SW480 (cell line): ENCODE results near the gene MYH6.

Source experiments
- DNase-seq: peaks from one replicate; pipeline ENCODE4 v3.0.0-alpha.2; 2016; ENCODE audit warnings: low spot score

MYH6 gene

GRCh38 chr14:23355871-23356435 is 52.1 kb downstream of the MYH6 start:
- no peak for DNase-seq

GRCh38 chr14:23354990-23355389 is 53.1 kb downstream of the MYH6 start:
- DNase-seq: no peak

DNA sequence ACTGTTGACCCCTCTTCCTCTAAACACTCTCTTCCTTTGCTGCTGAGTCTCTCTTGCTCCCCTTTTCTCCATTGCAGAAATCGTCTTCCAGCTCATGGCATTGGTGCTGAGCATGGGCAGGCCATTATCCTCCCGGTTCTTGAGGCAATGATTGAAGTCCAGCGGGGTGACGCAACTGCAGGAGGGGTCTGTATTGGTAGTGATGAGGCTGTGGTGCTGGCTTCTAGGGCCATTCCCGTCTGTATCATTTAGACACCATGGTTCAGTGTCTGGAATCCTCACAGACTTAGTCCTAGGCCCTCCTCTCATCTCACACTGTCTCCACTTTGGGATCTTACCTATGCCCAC is 54.7 kb downstream of the MYH6 start:
- DNase-seq: no peak

DNA sequence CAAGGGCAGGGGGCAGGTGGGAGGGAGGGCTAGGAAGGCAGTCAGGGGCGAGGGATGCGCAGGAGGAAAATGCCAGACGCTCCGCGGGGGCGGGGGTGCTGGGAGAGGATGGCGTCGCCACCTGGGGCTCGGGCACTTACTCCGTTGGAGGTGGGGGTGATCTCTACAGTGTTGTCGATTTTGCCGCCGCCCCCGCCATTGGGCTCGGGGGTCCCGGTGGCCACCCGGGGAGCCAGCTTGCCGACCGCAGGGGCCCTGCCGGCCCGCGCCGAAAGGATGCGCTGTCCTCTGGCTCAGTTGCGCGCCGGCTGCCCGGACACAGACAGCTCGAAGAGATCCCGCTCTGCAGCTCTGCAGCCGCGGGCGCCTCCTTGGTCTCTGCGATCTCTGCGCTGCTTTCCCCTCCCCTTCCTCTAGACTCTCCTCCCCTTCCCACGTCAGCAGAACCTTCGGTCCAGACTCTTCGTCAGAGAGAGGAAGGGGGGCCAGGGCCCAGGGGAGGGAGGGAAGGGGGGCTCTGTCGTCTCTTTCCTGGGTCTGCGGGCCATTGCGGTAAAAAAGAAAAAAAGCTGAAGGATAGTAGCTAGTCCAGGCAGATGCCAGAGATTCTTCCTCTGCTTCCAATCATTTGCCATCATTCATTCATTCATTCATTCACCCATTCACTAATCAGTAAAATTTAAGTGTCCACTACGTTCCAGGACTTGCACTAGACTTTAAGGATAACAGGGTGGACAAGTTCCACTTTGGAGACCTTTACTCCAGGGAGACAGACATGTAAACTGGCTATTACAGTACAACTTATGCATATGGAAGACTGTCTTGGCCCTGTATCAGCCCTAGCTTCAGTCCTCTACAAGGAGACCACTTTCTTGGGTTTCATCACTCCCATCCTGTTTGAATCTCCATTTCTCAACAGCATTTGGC is 55.3 kb downstream of the MYH6 start, which contains the start of gene SLC22A17:
TSS of gene SLC22A17 (minus strand) at position 382 of the 927 bp plus-strand sequence.
- DNase-seq: peak; percentile 39

DNA sequence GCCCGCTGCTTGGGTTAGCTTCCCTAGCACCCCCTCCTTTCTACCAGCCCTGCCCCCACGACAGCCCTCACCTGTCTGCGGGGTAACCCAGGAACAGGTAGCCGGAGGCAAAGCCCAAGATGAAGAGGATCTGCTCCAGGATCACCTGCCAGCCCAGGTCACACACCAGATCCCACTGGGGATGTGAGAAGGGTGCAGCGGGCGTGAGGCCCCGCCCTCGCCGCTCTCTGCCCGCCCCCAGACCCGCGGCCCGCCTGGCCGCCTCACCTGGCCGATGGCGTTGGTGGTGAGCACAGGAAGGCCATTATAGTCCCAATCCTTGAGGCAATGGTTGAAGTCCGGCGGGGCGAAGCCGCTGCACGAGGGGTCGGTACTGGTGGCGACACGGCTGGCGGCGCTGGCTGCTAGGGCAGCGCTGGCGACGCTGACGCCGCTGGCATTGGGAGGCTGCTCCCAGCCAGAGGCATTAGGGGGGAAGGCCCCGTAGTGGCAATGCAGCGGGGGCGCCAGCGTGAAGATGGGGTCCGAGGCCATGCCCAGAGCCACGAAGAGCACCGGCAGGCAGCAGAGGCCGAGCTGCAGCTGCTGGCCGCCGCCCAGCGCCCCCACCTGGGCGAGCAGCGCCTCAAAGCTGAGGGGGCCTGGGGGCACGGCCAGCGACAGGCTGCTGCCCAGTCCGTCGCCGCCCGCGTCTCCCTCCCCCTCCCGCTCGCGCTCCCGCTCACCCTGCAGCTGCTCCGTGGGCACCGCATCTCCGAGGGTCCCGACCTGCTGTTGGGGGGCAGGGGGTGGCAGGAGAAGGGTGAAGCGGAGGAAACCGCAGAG is 56.2 kb downstream of the MYH6 start:
- DNase-seq: no peak

DNA sequence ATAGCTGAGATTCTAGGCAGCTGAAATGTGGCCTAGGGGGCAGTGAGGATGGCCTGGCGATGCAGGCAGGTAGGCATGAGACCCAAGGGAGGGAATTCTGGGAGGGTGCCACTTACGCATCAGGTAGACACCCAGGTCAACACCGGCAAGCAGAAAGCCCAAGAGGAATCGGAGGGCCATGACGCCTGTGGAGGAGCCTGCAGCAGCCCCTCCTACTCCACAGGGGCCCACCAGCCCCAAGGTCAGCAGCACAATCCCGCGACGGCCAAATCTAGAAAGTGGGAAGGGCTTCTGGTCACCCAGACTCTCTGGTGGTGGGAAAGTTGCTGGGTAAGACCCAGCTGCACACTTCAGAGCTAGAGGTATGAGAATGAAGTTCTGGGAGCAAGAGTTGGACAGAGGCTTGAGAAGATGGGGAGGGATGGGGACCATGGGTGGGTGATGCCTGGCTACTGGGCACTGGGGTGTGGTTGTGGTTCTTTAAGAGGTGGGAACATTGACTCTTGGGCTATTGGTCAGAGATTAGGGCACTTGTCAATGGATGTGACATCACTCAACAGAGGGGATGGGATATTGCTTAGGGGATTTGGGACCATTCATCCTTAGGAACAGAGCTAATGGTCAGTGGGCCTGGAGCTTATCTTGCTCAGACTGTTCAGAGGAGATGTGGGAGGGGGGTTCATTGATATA is 58.8 kb downstream of the MYH6 start:
- no peak for DNase-seq

DNA sequence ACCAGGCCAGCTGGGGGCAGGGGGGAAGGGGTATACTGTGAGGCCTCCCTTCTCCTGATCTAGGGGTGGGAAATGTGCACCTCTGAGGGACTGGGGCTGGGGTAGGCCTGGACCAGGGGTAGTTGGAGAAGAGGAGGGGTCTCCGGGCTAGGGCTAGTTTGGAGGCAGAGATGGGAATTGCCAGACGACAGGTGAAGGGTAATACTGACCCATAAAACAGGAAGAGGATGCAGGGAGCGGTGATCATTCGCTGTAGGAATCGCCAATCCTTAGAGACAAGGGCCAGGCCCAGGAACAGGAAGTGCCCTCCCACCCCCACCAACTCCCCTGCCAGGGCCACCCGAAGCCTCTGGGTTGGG is 59.8 kb downstream of the MYH6 start:
- no peak for DNase-seq

DNA sequence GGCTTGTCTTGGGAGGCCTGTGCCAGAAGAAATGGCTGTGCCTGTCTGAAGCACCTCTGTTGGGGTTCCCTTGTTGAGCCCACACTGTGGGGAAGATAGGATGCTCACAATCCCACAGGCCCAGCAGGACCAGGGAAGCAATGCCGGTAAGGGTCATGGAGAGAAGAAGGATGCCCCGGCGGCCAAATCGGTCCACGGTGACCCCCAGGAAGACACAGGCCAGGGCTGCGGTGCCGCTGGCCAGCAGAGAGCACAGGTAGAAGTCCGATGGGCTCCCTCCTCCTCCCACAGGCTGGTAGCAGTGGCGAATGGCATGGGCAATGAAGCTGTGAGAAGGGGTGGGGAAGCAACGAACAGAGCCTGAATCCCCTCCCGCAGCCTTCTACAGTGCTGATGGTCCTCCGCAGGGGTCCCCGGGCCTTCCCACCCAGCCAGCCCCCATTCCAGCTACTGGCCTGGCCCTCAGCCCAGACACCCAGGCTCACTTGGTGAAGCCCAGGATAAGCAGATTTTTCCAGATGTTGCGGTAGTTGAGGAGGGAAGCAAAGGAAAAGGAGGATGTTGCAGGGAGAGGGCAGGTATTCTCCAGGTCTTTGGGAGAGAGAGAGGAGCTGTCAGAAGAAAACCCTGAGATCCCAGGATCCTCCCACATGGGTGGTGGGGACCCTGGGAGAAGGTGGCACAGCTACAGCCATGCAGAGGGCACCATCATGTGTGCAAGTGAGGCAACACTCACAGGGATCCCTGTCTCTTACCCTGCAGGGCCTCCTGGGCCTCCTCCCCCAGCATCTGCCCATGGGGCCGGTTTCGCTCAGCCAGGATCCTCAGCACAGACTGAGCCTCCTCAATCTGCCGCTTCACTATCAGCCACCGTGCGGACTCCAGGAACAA is 60.4 kb downstream of the MYH6 start:
- DNase-seq: no peak

GRCh38 chr14:23346693-23347405 is 61.2 kb downstream of the MYH6 start:
- DNase-seq: no peak

GRCh38 chr14:23345987-23346692 is 61.9 kb downstream of the MYH6 start:
- DNase-seq: no peak

- no peak for DNase-seq
Observed at GRCh38 chr14:23344481-23344880, 63.6 kb downstream of the MYH6 start.

GRCh38 chr14:23339506-23340268 is 68.4 kb downstream of the MYH6 start:
- no peak for DNase-seq

DNA sequence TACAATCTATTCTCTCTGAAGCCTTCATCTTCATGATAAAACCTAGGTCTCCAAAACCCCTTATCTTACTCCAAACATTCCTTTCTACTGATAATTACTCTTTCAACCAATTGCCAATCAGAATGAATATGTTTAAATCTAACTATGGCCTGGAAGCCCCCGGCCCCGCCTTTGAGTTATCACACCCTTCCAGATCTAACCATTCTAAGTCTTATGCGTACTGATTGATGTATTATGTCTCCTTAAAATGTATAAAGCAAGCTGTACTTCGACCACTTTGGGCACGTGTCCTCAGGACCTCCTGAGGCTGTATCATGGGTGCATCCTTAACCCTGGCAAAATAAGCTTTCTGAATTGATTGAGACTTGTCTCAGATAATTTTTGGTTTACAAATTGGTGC is 72.5 kb downstream of the MYH6 start:
- no peak for DNase-seq
